H1 (cell line): ENCODE results near the gene TBX3.
A peak's percentile ranks its signal among the peaks of the same experiment; 100 is the strongest.

ENCODE experiments used
- CTCF ChIP-seq, 3 experiments: IDR thresholded peaks; 1 replicate in 2 of 3; 2 replicates in 1 of 3; pipeline versions ENCODE4 v1.5.1 to v1.6.1; 2011; ENCODE audit warnings: low read length in 3 of 3, mild to moderate bottlenecking in 3 of 3, inconsistent platforms in 2 of 3, low read depth in 1 of 3, moderate library complexity in 1 of 3; ENCODE audit not compliant: insufficient read depth in 1 of 3; ENCODE audit errors: control extremely low read depth in 1 of 3
- EP300 ChIP-seq, 2 experiments: IDR thresholded peaks; 1 replicate in 1 of 2; 2 replicates in 1 of 2; pipeline ENCODE4 v1.6.1; 2011 to 2012; ENCODE audit warnings: low read depth in 2 of 2, low read length in 2 of 2, mild to moderate bottlenecking in 2 of 2, borderline replicate concordance in 1 of 2, inconsistent platforms in 1 of 2, moderate library complexity in 1 of 2
- HDAC2 ChIP-seq, 2 experiments: fragments of 300-600 bp in 1 of 2; sonication (generic) in 1 of 2; IDR thresholded peaks; 2 replicates each; pipeline ENCODE4 v1.6.1; 2011 to 2012; ENCODE audit warnings: low read depth in 2 of 2, low read length in 2 of 2, mild to moderate bottlenecking in 2 of 2, moderate library complexity in 2 of 2, borderline replicate concordance in 1 of 2, inconsistent platforms in 1 of 2
- MAX ChIP-seq: IDR thresholded peaks from 2 replicates; pipeline ENCODE4 v1.6.1; 2012; ENCODE audit warnings: inconsistent platforms
- POLR2A ChIP-seq, 2 experiments: IDR thresholded peaks; 1 replicate in 1 of 2; 2 replicates in 1 of 2; pipeline ENCODE4 v1.6.1; 2011; ENCODE audit warnings: low read depth in 2 of 2, low read length in 2 of 2, mild to moderate bottlenecking in 2 of 2; ENCODE audit errors: control extremely low read depth in 1 of 2
- POLR2AphosphoS5 ChIP-seq: IDR thresholded peaks from 2 replicates; pipeline ENCODE4 v1.6.1; 2011; ENCODE audit warnings: low read depth, low read length
- RNF2 ChIP-seq: fragments of 200-900, 300-1000 bp; sonication (generic); IDR thresholded peaks from 2 replicates; pipeline ENCODE4 v1.7.1; 2016; ENCODE audit warnings: borderline replicate concordance, low read depth, mild to moderate bottlenecking, antibody characterized with exemption, low read length; ENCODE audit not compliant: poor library complexity, severe bottlenecking; ENCODE audit errors: missing control alignments
- SP2 ChIP-seq: IDR thresholded peaks from 2 replicates; pipeline ENCODE4 v1.6.1; 2012; ENCODE audit warnings: mild to moderate bottlenecking, low read length, inconsistent platforms
- SP4 ChIP-seq: IDR thresholded peaks from 2 replicates; pipeline ENCODE4 v1.6.1; 2012; ENCODE audit warnings: low read length, inconsistent platforms
- YY1 ChIP-seq: IDR thresholded peaks from 2 replicates; pipeline ENCODE4 v1.6.1; 2011; ENCODE audit warnings: low read depth, mild to moderate bottlenecking, low read length

GRCh38 chr12:114682785-114683708, 928 bp downstream of the TBX3 start:
- TF ChIP-seq POLR2A (IDR thresholded peaks at IDR 0.05; ENCODE audit: control extremely low read depth in 1 of 2, low read depth in 2 of 2, low read length in 2 of 2): no peak
- TF ChIP-seq CTCF (IDR thresholded peaks at IDR 0.05; ENCODE audit: control extremely low read depth in 1 of 3, insufficient read depth in 1 of 3, low read depth in 1 of 3, low read length in 3 of 3): no peak
- TF ChIP-seq MAX: peak; percentile 25; the same call in 1 of the 2 replicates
- TF ChIP-seq SP2: no peak
- TF ChIP-seq SP4: no peak
- peak; percentile 91 for TF ChIP-seq RNF2
- TF ChIP-seq HDAC2 (IDR thresholded peaks at IDR 0.05; ENCODE audit: borderline replicate concordance in 1 of 2, low read depth in 2 of 2, low read length in 2 of 2): no peak
- no peak for TF ChIP-seq YY1
- TF ChIP-seq POLR2AphosphoS5: no peak
- no peak for TF ChIP-seq EP300 (IDR thresholded peaks at IDR 0.05; ENCODE audit: borderline replicate concordance in 1 of 2, low read depth in 2 of 2, low read length in 2 of 2)
